Fibroblast of lung (primary cell): ENCODE measurements around the gene TACSTD2.

Source experiments
- EZH2 ChIP-seq: IDR thresholded peaks from 2 replicates; pipeline ENCODE4 v1.5.1; 2012; ENCODE audit warnings: low read length, control low read depth, mild to moderate bottlenecking; ENCODE audit errors: missing control alignments
- TF ChIP-seq, protein P1 (sequence below), 2 donors: IDR thresholded peaks in 1 of 2; conservative IDR thresholded peaks in 1 of 2; 1 replicate in 1 of 2; 2 replicates in 1 of 2; pipeline ENCODE4 v1.5.1; 2011 to 2012; ENCODE audit warnings: low read length in 2 of 2, control low read depth in 1 of 2, inconsistent platforms in 1 of 2, low read depth in 1 of 2, mild to moderate bottlenecking in 1 of 2

DNA sequence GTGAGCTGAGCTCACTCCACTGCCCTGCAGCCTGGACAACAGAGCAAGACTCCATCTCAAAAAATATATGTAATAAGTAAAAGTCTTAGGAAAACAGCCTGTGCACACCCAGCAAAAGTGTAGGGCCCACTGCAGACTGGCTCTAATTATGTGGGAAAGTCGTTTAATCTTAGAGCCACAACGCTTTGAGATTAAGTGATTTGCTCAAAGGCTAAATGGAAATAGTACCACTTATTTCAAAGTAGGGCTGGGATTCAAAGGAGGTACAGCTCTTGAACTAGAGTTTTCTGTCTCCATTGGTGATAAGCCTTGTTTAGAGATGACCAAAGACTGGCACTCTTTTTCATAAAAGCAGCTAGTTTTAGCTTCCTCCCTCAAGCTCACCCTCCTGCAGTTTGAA lies 2.2 kb downstream of the TACSTD2 start:
- TF ChIP-seq, protein P1, sequence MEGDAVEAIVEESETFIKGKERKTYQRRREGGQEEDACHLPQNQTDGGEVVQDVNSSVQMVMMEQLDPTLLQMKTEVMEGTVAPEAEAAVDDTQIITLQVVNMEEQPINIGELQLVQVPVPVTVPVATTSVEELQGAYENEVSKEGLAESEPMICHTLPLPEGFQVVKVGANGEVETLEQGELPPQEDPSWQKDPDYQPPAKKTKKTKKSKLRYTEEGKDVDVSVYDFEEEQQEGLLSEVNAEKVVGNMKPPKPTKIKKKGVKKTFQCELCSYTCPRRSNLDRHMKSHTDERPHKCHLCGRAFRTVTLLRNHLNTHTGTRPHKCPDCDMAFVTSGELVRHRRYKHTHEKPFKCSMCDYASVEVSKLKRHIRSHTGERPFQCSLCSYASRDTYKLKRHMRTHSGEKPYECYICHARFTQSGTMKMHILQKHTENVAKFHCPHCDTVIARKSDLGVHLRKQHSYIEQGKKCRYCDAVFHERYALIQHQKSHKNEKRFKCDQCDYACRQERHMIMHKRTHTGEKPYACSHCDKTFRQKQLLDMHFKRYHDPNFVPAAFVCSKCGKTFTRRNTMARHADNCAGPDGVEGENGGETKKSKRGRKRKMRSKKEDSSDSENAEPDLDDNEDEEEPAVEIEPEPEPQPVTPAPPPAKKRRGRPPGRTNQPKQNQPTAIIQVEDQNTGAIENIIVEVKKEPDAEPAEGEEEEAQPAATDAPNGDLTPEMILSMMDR (conservative IDR thresholded peaks at IDR 0.05 in 1 of 2, IDR thresholded peaks at IDR 0.05 in 1 of 2; ENCODE audit: low read depth in 1 of 2, low read length in 2 of 2) = no peak
- TF ChIP-seq EZH2 = no peak
